Inflammatory macrophage treated with lipopolysaccharide for 1 hour (primary cell): ENCODE measurements around the gene MAU2.

ENCODE experiments used
- DNase-seq, 2 donors: peaks; one replicate each; pipeline ENCODE4 v3.0.0-alpha.2; 2020 to 2022

MAU2 gene

GRCh38 chr19:19308373-19308772 is 12.3 kb upstream of the MAU2 start:
- no peak for DNase-seq

- no peak for DNase-seq
Measured at GRCh38 chr19:19315444-19315843, 5.2 kb upstream of the MAU2 start.

- no peak for DNase-seq
Measured at GRCh38 chr19:19316082-19316481, 4.5 kb upstream of the MAU2 start.

GRCh38 chr19:19319732-19320360 is 783 bp upstream of the MAU2 start:
- peak in 1 of 2 donors; percentile 1 for DNase-seq

GRCh38 chr19:19321141-19321577 is 530 bp downstream of the MAU2 start:
- DNase-seq = peak; percentile 38 to 39

- DNase-seq = no peak
Measured at GRCh38 chr19:19324059-19324770, 3.6 kb downstream of the MAU2 start.

- no peak for DNase-seq
Measured at GRCh38 chr19:19327672-19328071, 7.0 kb downstream of the MAU2 start.

GRCh38 chr19:19329126-19329525 is 8.5 kb downstream of the MAU2 start:
- DNase-seq = peak; percentile 42 to 48

- no peak for DNase-seq
Measured at GRCh38 chr19:19334063-19334988, 13.7 kb downstream of the MAU2 start.

GRCh38 chr19:19334989-19335344 is 14.3 kb downstream of the MAU2 start:
- no peak for DNase-seq

- DNase-seq = no peak
Measured at GRCh38 chr19:19335408-19336158, 15.0 kb downstream of the MAU2 start.

- no peak for DNase-seq
Measured at GRCh38 chr19:19336597-19336996, 16.0 kb downstream of the MAU2 start.

- DNase-seq = no peak
Measured at GRCh38 chr19:19337120-19337519, 16.5 kb downstream of the MAU2 start.

GRCh38 chr19:19338082-19338481 is 17.5 kb downstream of the MAU2 start:
- DNase-seq = no peak

GRCh38 chr19:19341026-19341425 is 20.4 kb downstream of the MAU2 start:
- DNase-seq = no peak

- peak in 1 of 2 donors; percentile 4 for DNase-seq
Measured at GRCh38 chr19:19342086-19343015, 21.7 kb downstream of the MAU2 start.

- no peak for DNase-seq
Measured at GRCh38 chr19:19343016-19343362, 22.4 kb downstream of the MAU2 start.

GRCh38 chr19:19343762-19344161 is 23.1 kb downstream of the MAU2 start:
- DNase-seq = no peak

GRCh38 chr19:19345232-19345631 is 24.6 kb downstream of the MAU2 start:
- DNase-seq = no peak

GRCh38 chr19:19345970-19346369 is 25.3 kb downstream of the MAU2 start:
- DNase-seq = no peak

GRCh38 chr19:19347401-19348110 is 26.9 kb downstream of the MAU2 start:
- peak in 1 of 2 donors; percentile 32 for DNase-seq
